ENCODE results near the gene SLC39A9. TPM values are rescaled to one million over a fixed set of nuclear protein-coding genes. Genes with fewer than 3 reads are reported as not detected.
A peak's percentile ranks its signal among the peaks of the same experiment; 100 is the strongest.

Gene SLC39A9
- total RNA-seq, 2 donors from 2014 or later = 44.3 to 58.8 TPM

DNA sequence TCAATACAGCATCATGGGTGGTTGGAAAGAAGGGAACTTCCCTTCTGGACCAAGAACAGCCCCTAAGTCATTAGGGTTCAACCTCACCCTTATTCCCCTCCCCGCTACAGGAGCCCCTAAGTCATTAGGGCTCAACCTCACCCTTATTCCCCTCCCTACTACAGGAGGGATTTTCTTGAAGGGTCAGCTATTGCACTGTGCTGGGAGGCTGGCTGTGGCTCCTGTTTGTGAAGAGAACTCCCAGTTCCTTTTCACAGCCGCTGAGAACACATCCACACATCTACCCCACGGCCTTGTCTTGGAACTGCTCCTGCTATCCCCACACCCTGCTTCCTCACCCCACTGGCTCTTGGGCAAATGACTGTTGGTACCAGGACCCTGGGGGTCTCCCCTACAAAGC lies 45.3 kb upstream of the SLC39A9 start:
- ATAC-seq (ENCODE audit: insufficient number of reproducible peaks, low FRiP score, low read depth) = no peak

DNA sequence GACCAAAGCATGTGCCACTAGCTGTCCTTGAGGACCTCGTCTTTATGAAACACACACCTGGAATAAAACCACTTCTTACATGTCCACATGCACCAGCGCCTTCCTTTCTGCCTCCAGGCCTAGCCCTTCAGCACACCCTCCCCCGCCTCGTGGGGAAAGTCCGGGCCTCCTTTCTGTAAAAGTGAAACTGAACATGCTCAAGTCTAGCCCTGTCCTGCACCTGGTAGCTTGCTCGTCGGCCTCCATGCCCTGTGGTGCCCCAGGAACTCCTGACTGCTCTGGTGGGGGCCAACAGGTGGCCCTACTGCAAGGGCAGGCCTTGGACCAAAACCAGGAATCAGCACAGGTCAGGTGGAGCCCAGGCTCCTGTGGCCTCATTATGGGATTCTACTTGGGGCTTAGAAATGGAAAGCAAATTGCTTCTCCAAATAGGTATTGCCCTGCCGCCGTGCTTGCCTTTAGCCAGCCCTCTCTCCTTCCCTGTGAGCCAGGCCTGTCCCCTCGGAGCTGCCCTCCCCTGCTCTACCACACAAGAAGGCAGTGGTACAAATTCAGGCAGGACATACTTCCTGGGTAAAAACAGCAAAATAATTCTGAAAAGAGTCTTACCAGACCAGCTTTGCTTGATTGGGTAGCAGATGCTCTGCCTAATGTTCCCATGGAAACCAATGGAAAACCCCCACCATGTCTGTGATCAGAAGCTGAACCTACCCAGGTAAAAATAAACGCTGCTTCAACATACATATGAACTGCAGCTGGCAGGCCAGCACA lies 43.9 kb upstream of the SLC39A9 start:
- H3K36me3 ChIP-seq = no peaks in the 10 kb centered on the region
- H3K9me3 ChIP-seq = no peaks in the 10 kb centered on the region
- H3K4me3 ChIP-seq = no peak overlapping the region
- TF ChIP-seq, protein P1, sequence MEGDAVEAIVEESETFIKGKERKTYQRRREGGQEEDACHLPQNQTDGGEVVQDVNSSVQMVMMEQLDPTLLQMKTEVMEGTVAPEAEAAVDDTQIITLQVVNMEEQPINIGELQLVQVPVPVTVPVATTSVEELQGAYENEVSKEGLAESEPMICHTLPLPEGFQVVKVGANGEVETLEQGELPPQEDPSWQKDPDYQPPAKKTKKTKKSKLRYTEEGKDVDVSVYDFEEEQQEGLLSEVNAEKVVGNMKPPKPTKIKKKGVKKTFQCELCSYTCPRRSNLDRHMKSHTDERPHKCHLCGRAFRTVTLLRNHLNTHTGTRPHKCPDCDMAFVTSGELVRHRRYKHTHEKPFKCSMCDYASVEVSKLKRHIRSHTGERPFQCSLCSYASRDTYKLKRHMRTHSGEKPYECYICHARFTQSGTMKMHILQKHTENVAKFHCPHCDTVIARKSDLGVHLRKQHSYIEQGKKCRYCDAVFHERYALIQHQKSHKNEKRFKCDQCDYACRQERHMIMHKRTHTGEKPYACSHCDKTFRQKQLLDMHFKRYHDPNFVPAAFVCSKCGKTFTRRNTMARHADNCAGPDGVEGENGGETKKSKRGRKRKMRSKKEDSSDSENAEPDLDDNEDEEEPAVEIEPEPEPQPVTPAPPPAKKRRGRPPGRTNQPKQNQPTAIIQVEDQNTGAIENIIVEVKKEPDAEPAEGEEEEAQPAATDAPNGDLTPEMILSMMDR (IDR thresholded peaks at IDR 0.05) = no peak
- peaks cover 11 to 26% of the 10 kb centered on the region in 2 donors for H3K4me1 ChIP-seq (ENCODE audit: control insufficient read depth in 1 of 2, low read depth in 2 of 2)
- H3K27me3 ChIP-seq (replicated peaks; ENCODE audit: insufficient read depth) = no peaks in the 10 kb centered on the region
- H3K27ac ChIP-seq = peak overlapping the region; percentile 78 to 90
- no peak for DNase-seq (ENCODE audit: low spot score)
- no peak for ATAC-seq (ENCODE audit: insufficient number of reproducible peaks, low FRiP score, low read depth)

More for the DNA sequence above, 45.3 kb upstream of the SLC39A9 start:
- no peaks in the 10 kb centered on the region for H3K9me3 ChIP-seq
- no peak overlapping the region for H3K4me3 ChIP-seq
- H3K27me3 ChIP-seq (replicated peaks; ENCODE audit: insufficient read depth) = no peaks in the 10 kb centered on the region
- no peak overlapping the region for H3K27ac ChIP-seq
- no peaks in the 10 kb centered on the region for H3K36me3 ChIP-seq
- TF ChIP-seq, protein P1 (IDR thresholded peaks at IDR 0.05) = no peak
- H3K4me1 ChIP-seq (ENCODE audit: control insufficient read depth in 1 of 2, low read depth in 2 of 2) = peaks cover 11 to 26% of the 10 kb centered on the region in 2 donors
- no peak for DNase-seq (ENCODE audit: low spot score)

DNA sequence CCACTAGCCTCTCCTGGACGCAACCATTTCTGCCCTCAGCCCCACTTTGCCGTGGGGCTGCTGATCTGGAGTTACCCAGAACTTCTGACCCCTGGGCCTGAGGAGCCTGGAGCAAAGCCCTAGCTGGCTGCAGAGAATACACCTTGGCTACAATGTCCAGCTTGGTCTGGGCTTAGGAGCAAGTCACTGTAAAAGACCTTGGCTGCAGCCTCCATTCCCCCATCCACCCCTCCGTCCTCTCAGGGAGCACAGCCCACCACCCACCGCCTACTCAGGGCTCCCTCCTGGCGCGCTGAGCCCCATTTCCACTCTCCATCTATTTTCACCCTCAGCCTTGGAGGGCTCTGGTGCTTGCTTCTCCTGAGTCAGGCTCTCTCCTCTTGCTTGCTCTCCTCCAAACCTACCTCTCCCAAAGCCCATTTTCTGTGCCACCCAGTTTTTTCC lies 43.3 kb upstream of the SLC39A9 start:
- DNase-seq (ENCODE audit: low spot score) = no peak
- Histone ChIP-seq H3K4me3 (no peak overlapping the region), H3K4me1 (ENCODE audit: control insufficient read depth in 1 of 2, low read depth in 2 of 2) (peaks cover 11 to 26% of the 10 kb centered on the region in 2 donors), H3K27ac (peak overlapping the region; percentile 78 to 90), H3K27me3 (replicated peaks; ENCODE audit: insufficient read depth) (no peaks in the 10 kb centered on the region), H3K36me3 (no peaks in the 10 kb centered on the region), H3K9me3 (no peaks in the 10 kb centered on the region)
- TF ChIP-seq, protein P1 (IDR thresholded peaks at IDR 0.05) = no peak
- no peak for ATAC-seq (ENCODE audit: insufficient number of reproducible peaks, low FRiP score, low read depth)

DNA sequence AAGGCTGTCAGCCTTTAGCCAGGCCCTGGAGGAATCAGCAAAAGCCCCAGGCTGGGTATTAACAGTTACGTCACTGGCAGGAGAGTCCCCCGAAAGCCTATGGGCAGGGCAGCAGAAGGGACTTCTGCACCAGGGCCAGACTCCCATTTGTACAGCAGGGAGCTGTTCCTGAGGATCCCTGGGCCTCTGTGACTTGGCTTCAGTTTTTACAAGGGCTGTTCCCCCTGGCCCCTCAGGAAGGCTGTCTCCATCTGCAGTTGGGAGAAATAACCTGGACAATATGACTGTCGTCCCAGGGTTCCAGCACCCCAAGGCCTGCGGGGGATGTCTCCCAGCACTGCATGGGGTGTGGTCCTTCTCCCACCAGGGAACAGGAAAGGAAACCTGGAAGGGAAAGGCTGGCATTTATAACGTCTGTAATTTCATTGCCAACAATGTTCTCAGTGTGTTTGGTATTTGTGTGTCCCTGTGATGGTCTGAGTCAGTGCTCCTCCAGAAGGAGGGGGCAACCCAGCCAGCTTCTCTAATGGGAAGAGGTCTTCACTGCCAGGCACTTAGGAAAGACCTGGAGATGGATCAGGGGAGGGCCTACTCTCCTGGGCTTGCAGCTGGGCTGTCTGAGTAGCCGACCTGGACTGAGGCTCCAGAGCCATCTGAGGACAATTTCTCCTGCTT lies 42.7 kb upstream of the SLC39A9 start:
- ATAC-seq (ENCODE audit: insufficient number of reproducible peaks, low FRiP score, low read depth) = peak; percentile 86
- TF ChIP-seq, protein P1 (IDR thresholded peaks at IDR 0.05) = no peak
- Histone ChIP-seq H3K27ac (peak overlapping the region; percentile 78 to 90), H3K4me3 (no peak overlapping the region), H3K36me3 (no peaks in the 10 kb centered on the region), H3K4me1 (ENCODE audit: control insufficient read depth in 1 of 2, low read depth in 2 of 2) (peaks cover 11 to 26% of the 10 kb centered on the region in 2 donors), H3K9me3 (no peaks in the 10 kb centered on the region), H3K27me3 (replicated peaks; ENCODE audit: insufficient read depth) (no peaks in the 10 kb centered on the region)
- peak; percentile 58 for DNase-seq (ENCODE audit: low spot score)

DNA sequence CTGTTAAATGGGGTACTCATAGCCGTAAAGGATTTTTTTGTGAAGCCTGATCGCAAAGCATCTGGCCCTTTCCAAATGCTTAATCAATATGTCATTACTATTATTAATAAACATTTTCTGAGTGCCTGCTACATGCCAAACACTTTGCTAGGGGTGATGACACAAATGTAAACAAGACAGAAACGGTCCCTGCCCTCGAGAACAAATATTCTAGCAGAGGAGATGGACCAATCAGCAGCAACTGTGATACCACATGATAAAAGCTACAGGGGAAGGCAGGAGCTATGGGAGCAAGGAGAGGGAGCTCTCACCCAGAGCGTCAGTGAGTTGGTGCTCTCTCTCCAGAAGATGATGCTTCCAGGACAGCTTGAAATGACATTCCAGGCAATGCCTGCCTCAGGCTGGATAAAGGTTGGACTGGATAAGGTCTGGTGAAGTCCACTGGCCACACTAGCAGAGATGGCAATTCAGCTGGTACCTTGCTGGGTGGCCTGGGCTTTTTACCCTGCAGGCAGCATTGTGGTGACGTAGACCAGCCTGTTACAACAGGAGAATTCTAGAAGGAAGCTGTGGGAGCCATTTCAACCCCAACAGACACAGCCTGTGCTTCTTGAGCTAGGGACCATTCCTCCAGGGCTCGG lies 41.5 kb upstream of the SLC39A9 start:
- Histone ChIP-seq H3K27ac (peak overlapping the region; percentile 22 to 78), H3K9me3 (no peaks in the 10 kb centered on the region), H3K36me3 (no peaks in the 10 kb centered on the region), H3K4me1 (ENCODE audit: control insufficient read depth in 1 of 2, low read depth in 2 of 2) (peaks cover 11 to 26% of the 10 kb centered on the region in 2 donors), H3K4me3 (no peak overlapping the region), H3K27me3 (replicated peaks; ENCODE audit: insufficient read depth) (no peaks in the 10 kb centered on the region)
- DNase-seq (ENCODE audit: low spot score) (no peak), ATAC-seq (ENCODE audit: insufficient number of reproducible peaks, low FRiP score, low read depth) (no peak)
- TF ChIP-seq, protein P1 (IDR thresholded peaks at IDR 0.05) = no peak
